GM12878 (cell line): Measurements from ENCODE around the gene CFAP53. TPM values are rescaled to one million over a fixed set of nuclear protein-coding genes. Genes with fewer than 3 reads are reported as not detected.

Experiments used
- BACH1 ChIP-seq: fragments of 450-650 bp; IDR thresholded peaks from 2 replicates; pipeline ENCODE4 v1.6.1; 2017; ENCODE audit warnings: mild to moderate bottlenecking, borderline replicate concordance
- BHLHE40 ChIP-seq, 2 experiments: fragments of 450-650 bp in 1 of 2; IDR thresholded peaks; 2 replicates each; pipeline ENCODE4 v1.6.1; 2011 to 2017; ENCODE audit warnings: low read depth in 2 of 2, borderline replicate concordance in 1 of 2, improper control_type of control experiment in 1 of 2, low read length in 1 of 2, mild to moderate bottlenecking in 1 of 2
- CBX5 ChIP-seq: sonication (generic); IDR thresholded peaks from 2 replicates; pipeline ENCODE4 v1.6.1; 2016; ENCODE audit warnings: low read depth, moderate library complexity, mild to moderate bottlenecking, inconsistent platforms
- CREB1 ChIP-seq: IDR thresholded peaks from 2 replicates; pipeline ENCODE4 v1.6.1; 2012; ENCODE audit warnings: low read depth, mild to moderate bottlenecking, inconsistent platforms
- EGR1 ChIP-seq, 2 experiments: IDR thresholded peaks; 1 replicate in 1 of 2; 2 replicates in 1 of 2; pipeline ENCODE4 v1.6.1; 2011 to 2012; ENCODE audit warnings: low read depth in 2 of 2, low read length in 2 of 2, borderline replicate concordance in 1 of 2, mild to moderate bottlenecking in 1 of 2, moderate library complexity in 1 of 2
- GABPA ChIP-seq: IDR thresholded peaks from 2 replicates; pipeline ENCODE4 v1.6.1; 2014; ENCODE audit warnings: antibody characterized with exemption, low read depth, mild to moderate bottlenecking, inconsistent platforms
- GATAD2B ChIP-seq: fragments of 450-650 bp; conservative IDR thresholded peaks from 2 replicates; pipeline ENCODE4 v1.6.1; 2017; ENCODE audit warnings: low read depth, mild to moderate bottlenecking, moderate library complexity
- IKZF1 ChIP-seq: fragments of 450-650 bp; conservative IDR thresholded peaks from 2 replicates; pipeline ENCODE4 v1.6.1; 2017; ENCODE audit warnings: antibody characterized with exemption, mild to moderate bottlenecking
- MXI1 ChIP-seq: fragments of 150-350 bp; IDR thresholded peaks from 2 replicates; pipeline ENCODE4 v1.6.1; 2011; ENCODE audit warnings: low read depth, mild to moderate bottlenecking, inconsistent platforms, low read length, improper control_type of control experiment
- NR2F1 ChIP-seq: fragments of 450-650 bp; conservative IDR thresholded peaks from 2 replicates; pipeline ENCODE4 v1.6.1; 2017; ENCODE audit warnings: mild to moderate bottlenecking
- POLR2A ChIP-seq: IDR thresholded peaks from 2 replicates; pipeline ENCODE4 v1.6.1; 2011; ENCODE audit warnings: low read depth, mild to moderate bottlenecking, low read length
- RELA ChIP-seq: fragments of 450-650 bp; IDR thresholded peaks from 2 replicates; pipeline ENCODE4 v1.8.0; 2014; ENCODE audit warnings: borderline replicate concordance; ENCODE audit not compliant: partially characterized antibody
- SIN3A ChIP-seq: IDR thresholded peaks from 2 replicates; pipeline ENCODE4 v1.6.1; 2012; ENCODE audit warnings: low read depth, low read length, improper control_type of control experiment
- SMAD5 ChIP-seq: IDR thresholded peaks from 2 replicates; pipeline ENCODE4 v1.6.1; 2016; ENCODE audit warnings: antibody characterized with exemption, low read depth
- SMARCA5 ChIP-seq: fragments of 450-650 bp; IDR thresholded peaks from 2 replicates; pipeline ENCODE4 v1.6.1; 2017; ENCODE audit warnings: mild to moderate bottlenecking
- SP1 ChIP-seq: IDR thresholded peaks from one replicate; pipeline ENCODE4 v1.6.1; 2011; ENCODE audit warnings: low read depth, low read length
- TBL1XR1 ChIP-seq: IDR thresholded peaks from 2 replicates; pipeline ENCODE4 v1.6.1; 2012; ENCODE audit warnings: low read depth, low read length, improper control_type of control experiment
- ZBED1 ChIP-seq: IDR thresholded peaks from 2 replicates; pipeline ENCODE4 v1.6.1; 2016; ENCODE audit warnings: borderline replicate concordance
- ZNF207 ChIP-seq: fragments of 450-650 bp; IDR thresholded peaks from 2 replicates; pipeline ENCODE4 v1.6.1; 2014; ENCODE audit warnings: antibody characterized with exemption, mild to moderate bottlenecking, borderline replicate concordance
- polyA plus RNA-seq, 11 experiments: library from polyadenylated mRNA; depleted of rRNA in 4 of 11; unstranded in 6 of 11; stranded (reverse) in 5 of 11; fragments of >200 nt; fragmentation: Nextera tagmentation in 4 of 11; fragmentation: Illumina TruSeq in 1 of 11; extraction: Ambion mirVana in 4 of 11; extraction: Trizol in 1 of 11; gene quantifications; 1 replicate in 1 of 11; 2 replicates in 10 of 11; pipeline versions ENCODE4 v1.2.1 to v1.2.3, GENCODE V29; 2011 to 2016; ENCODE audit warnings: inconsistent platforms in 2 of 11, missing spikeins in 2 of 11, low read depth in 1 of 11
- total RNA-seq, 4 experiments: library from RNA; depleted of rRNA in 3 of 4; stranded (reverse); fragments of >200 nt in 3 of 4; fragmentation: Illumina TruSeq in 1 of 4; extraction: Trizol in 1 of 4; gene quantifications; 2 replicates each; pipeline versions ENCODE4 v1.2.1 to v1.2.3, GENCODE V29; 2013 to 2021
- TF ChIP-seq, protein P1 (sequence below): fragments of 450-650 bp; IDR thresholded peaks from 2 replicates; pipeline ENCODE4 v1.6.1; 2016; ENCODE audit warnings: mild to moderate bottlenecking
- TF ChIP-seq, protein P2 (sequence below): fragments of 450-650 bp; IDR thresholded peaks from 2 replicates; pipeline ENCODE4 v1.6.1; 2017; ENCODE audit warnings: mild to moderate bottlenecking, moderate library complexity
- TF ChIP-seq, protein P3 (sequence below): fragments of 450-650 bp; IDR thresholded peaks from 2 replicates; pipeline ENCODE4 v1.6.1; 2017; ENCODE audit warnings: antibody characterized with exemption, mild to moderate bottlenecking, moderate library complexity

The CFAP53 gene
- total and polyA plus RNA-seq, 10 of the 15 experiments (the other 5 are each of a cell fraction or from before 2014, with no cell fraction given) = 0.05 to 0.31 (median 0.12) TPM; not detected in 1

DNA sequence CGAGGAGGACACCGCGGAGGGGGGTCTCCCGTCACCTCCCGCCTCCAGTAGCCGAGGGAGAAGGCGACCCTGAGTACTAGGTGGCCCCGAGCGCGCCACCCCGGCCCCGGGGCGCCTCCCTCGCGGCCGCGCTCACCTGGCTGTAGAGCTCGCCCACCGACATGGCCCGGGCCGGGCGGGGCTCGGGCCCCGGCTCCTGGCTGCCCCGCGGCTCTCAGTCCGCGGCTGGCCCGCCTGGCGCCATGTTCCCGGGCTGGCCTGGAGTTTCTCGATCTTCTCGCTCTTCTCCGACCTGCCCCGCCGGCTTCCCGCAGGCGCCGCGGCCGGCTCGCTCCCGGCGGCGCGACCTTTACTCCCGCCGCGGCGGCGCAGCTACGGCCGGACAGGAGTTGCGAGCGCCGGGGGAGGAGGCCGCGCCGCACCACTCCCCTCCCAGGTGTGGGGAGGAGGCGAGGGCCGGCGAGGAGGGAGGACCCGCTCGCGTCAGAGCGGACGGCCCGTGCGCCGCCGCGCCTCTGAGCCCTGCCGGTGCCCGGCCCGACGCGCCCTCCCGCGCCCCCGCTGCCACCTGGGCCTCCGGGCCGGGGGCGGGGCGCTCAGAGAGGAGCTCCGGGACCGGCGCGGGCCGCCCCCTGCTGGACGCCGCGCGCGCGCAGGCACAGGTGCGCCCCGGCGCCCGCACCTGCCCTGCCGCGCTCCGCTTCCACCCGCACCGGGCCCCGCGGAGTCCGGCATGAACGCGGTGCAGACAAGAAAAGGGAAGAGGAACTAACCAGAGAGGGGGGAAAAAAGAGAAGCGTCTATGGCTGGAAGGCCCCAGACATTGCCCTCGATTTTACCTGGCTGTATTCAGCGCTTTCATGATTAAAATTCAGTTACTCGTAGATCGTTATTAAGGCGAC is 71.4 kb downstream of the CFAP53 start, which contains the start of gene MYO5B (continued):
- TF ChIP-seq, protein P1, sequence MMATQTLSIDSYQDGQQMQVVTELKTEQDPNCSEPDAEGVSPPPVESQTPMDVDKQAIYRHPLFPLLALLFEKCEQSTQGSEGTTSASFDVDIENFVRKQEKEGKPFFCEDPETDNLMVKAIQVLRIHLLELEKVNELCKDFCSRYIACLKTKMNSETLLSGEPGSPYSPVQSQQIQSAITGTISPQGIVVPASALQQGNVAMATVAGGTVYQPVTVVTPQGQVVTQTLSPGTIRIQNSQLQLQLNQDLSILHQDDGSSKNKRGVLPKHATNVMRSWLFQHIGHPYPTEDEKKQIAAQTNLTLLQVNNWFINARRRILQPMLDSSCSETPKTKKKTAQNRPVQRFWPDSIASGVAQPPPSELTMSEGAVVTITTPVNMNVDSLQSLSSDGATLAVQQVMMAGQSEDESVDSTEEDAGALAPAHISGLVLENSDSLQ = no peak
- TF ChIP-seq CBX5 (no peak), MXI1 (peak; percentile 16; the same call in 1 of the 2 replicates), GABPA (no peak), NR2F1 (peak; percentile 91), SMARCA5 (peak; percentile 93), ZBED1 (no peak), TBL1XR1 (no peak), SIN3A (no peak), EGR1 (IDR thresholded peaks at IDR 0.05; ENCODE audit: borderline replicate concordance in 1 of 2, low read depth in 2 of 2, low read length in 2 of 2) (peak in 1 of 2 experiments; percentile 60; a peak in 1 of 3 replicates), BHLHE40 (IDR thresholded peaks at IDR 0.05; ENCODE audit: borderline replicate concordance in 1 of 2, low read depth in 2 of 2, low read length in 1 of 2) (peak; percentile 60 to 95; a peak in 3 of 4 replicates), RELA (no peak), SMAD5 (no peak), CREB1 (no peak), POLR2A (no peak), GATAD2B (peak; percentile 96; the same call in 1 of the 2 replicates), SP1 (no peak), IKZF1 (peak; percentile 89), BACH1 (peak; percentile 74), ZNF207 (no peak)
- TF ChIP-seq, protein P2, sequence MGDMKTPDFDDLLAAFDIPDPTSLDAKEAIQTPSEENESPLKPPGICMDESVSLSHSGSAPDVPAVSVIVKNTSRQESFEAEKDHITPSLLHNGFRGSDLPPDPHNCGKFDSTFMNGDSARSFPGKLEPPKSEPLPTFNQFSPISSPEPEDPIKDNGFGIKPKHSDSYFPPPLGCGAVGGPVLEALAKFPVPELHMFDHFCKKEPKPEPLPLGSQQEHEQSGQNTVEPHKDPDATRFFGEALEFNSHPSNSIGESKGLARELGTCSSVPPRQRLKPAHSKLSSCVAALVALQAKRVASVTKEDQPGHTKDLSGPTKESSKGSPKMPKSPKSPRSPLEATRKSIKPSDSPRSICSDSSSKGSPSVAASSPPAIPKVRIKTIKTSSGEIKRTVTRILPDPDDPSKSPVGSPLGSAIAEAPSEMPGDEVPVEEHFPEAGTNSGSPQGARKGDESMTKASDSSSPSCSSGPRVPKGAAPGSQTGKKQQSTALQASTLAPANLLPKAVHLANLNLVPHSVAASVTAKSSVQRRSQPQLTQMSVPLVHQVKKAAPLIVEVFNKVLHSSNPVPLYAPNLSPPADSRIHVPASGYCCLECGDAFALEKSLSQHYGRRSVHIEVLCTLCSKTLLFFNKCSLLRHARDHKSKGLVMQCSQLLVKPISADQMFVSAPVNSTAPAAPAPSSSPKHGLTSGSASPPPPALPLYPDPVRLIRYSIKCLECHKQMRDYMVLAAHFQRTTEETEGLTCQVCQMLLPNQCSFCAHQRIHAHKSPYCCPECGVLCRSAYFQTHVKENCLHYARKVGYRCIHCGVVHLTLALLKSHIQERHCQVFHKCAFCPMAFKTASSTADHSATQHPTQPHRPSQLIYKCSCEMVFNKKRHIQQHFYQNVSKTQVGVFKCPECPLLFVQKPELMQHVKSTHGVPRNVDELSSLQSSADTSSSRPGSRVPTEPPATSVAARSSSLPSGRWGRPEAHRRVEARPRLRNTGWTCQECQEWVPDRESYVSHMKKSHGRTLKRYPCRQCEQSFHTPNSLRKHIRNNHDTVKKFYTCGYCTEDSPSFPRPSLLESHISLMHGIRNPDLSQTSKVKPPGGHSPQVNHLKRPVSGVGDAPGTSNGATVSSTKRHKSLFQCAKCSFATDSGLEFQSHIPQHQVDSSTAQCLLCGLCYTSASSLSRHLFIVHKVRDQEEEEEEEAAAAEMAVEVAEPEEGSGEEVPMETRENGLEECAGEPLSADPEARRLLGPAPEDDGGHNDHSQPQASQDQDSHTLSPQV = no peak
- TF ChIP-seq, protein P3, sequence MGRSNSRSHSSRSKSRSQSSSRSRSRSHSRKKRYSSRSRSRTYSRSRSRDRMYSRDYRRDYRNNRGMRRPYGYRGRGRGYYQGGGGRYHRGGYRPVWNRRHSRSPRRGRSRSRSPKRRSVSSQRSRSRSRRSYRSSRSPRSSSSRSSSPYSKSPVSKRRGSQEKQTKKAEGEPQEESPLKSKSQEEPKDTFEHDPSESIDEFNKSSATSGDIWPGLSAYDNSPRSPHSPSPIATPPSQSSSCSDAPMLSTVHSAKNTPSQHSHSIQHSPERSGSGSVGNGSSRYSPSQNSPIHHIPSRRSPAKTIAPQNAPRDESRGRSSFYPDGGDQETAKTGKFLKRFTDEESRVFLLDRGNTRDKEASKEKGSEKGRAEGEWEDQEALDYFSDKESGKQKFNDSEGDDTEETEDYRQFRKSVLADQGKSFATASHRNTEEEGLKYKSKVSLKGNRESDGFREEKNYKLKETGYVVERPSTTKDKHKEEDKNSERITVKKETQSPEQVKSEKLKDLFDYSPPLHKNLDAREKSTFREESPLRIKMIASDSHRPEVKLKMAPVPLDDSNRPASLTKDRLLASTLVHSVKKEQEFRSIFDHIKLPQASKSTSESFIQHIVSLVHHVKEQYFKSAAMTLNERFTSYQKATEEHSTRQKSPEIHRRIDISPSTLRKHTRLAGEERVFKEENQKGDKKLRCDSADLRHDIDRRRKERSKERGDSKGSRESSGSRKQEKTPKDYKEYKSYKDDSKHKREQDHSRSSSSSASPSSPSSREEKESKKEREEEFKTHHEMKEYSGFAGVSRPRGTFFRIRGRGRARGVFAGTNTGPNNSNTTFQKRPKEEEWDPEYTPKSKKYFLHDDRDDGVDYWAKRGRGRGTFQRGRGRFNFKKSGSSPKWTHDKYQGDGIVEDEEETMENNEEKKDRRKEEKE = no peak
